OCI-LY1 (cell line): ENCODE measurements around the gene ADGRG4.

Experiments used
- EZH2 ChIP-seq: fragments of 200-600 bp; sonication (generic), shearing (Covaris generic); IDR thresholded peaks from 2 replicates; pipeline ENCODE4 v1.8.0; 2017; ENCODE audit warnings: borderline replicate concordance, mixed run types, mild to moderate bottlenecking, antibody characterized with exemption, low read length, moderate library complexity, mixed read lengths
- TF ChIP-seq, protein P1 (sequence below): fragments of 200-600 bp; sonication (generic), shearing (Covaris generic); IDR thresholded peaks from 2 replicates; pipeline ENCODE4 v1.5.1; 2017; ENCODE audit warnings: mild to moderate bottlenecking, antibody characterized with exemption, low read length, moderate library complexity, mixed read lengths

DNA sequence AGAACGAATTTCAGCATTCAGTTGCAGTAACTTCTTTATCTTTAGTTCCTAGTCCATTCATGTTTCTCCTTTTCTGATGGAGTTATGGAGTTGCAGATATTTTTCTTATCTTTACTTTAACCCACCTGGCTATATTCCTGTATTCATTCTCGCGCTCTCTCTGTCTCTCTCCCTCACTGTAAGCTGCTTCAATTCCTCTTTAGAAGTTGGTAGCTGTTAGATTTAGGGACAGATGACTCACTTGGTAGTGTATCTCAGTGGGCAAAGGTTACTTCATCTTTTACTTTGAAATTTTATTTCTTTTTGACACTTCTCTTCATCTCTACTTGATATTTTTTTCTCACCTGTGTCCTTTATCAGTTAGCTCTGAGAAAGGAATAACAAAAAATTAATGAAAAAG lies 137.4 kb downstream of the ADGRG4 start:
- TF ChIP-seq, protein P1, sequence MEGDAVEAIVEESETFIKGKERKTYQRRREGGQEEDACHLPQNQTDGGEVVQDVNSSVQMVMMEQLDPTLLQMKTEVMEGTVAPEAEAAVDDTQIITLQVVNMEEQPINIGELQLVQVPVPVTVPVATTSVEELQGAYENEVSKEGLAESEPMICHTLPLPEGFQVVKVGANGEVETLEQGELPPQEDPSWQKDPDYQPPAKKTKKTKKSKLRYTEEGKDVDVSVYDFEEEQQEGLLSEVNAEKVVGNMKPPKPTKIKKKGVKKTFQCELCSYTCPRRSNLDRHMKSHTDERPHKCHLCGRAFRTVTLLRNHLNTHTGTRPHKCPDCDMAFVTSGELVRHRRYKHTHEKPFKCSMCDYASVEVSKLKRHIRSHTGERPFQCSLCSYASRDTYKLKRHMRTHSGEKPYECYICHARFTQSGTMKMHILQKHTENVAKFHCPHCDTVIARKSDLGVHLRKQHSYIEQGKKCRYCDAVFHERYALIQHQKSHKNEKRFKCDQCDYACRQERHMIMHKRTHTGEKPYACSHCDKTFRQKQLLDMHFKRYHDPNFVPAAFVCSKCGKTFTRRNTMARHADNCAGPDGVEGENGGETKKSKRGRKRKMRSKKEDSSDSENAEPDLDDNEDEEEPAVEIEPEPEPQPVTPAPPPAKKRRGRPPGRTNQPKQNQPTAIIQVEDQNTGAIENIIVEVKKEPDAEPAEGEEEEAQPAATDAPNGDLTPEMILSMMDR = no peak
- no peak for TF ChIP-seq EZH2
